OCI-LY3 (cell line): ENCODE data around the gene TMEM72.
A peak's percentile ranks its signal among the peaks of the same experiment; 100 is the strongest.

ENCODE experiments used
- CTCF ChIP-seq: fragments of 200-600, 300-600 bp; sonication (generic); IDR thresholded peaks from 2 replicates; pipeline ENCODE4 v1.5.1; 2014; ENCODE audit warnings: antibody characterized with exemption, low read length, low read depth
- EZH2phosphoT487 ChIP-seq: fragments of 200-600 bp; shearing (Covaris generic); IDR thresholded peaks from 2 replicates; pipeline ENCODE4 v1.6.1; 2018; ENCODE audit warnings: antibody characterized with exemption, mixed run types, low read depth

GRCh38 chr10:44932517-44933450, 21.6 kb downstream of the TMEM72 start:
- TF ChIP-seq CTCF: peak; percentile 80
- TF ChIP-seq EZH2phosphoT487: no peak
